Activated naive CD4-positive, alpha-beta T cell treated with anti-CD3 and anti-CD28 coated beads, Interleukin-2, amount 10 ng/mL, durations not matched to agents 7 days and 5 days (primary cell): ENCODE results near the gene TRIM9.
A peak's percentile ranks its signal among the peaks of the same experiment; 100 is the strongest.
"Not testable (repeated sequence)": the region's sequence is repeated elsewhere in the genome, so short reads cannot be mapped to it uniquely, and the experiment has no call there.

Experiments
- CTCF ChIA-PET: fragments of 350-600 bp; sonication (Branson Sonifier 250); formaldehyde crosslinking; loops from one replicate; lab custom pipeline; 2021; ENCODE audit warnings: antibody characterized with exemption; lab: Charles Lee
- DNase-seq: peaks from one replicate; pipeline ENCODE4 v3.0.0-alpha.2; 2020
- H3K27ac Mint-ChIP-seq: one replicate; pipeline ENCODE4 v1.8.0; 2021; ENCODE audit warnings: mild to moderate bottlenecking, moderate library complexity, mixed read lengths
- H3K27me3 Mint-ChIP-seq: one replicate; pipeline ENCODE4 v1.8.0; 2021; ENCODE audit warnings: mild to moderate bottlenecking, mixed read lengths
- H3K36me3 Mint-ChIP-seq: one replicate; pipeline ENCODE4 v1.8.0; 2021; ENCODE audit warnings: mixed read lengths
- H3K4me1 Mint-ChIP-seq: one replicate; pipeline ENCODE4 v1.8.0; 2021; ENCODE audit warnings: mixed read lengths
- H3K4me3 Mint-ChIP-seq: one replicate; pipeline ENCODE4 v1.8.0; 2021; ENCODE audit warnings: mild to moderate bottlenecking, moderate library complexity, mixed read lengths
- H3K9me3 Mint-ChIP-seq: one replicate; pipeline ENCODE4 v1.8.0; 2021; ENCODE audit warnings: mixed read lengths

The TRIM9 gene

GRCh38 chr14:50943943-50944646 lies 150.8 kb downstream of the TRIM9 start, which contains the start of gene PYGL:
TSS of gene PYGL (minus strand) at chr14:50944483. CDS start at chr14:50944403, 80 bp downstream.
- Mint-ChIP-seq H3K9me3 (no peaks in the 10 kb centered on the region), H3K4me1 (peaks cover 15% of the 10 kb centered on the region), H3K27me3 (peaks cover 60% of the 10 kb centered on the region), H3K27ac (no peak within 1 kb of the TSS), H3K36me3 (peaks cover 2% of the 10 kb centered on the region), H3K4me3 (peak within 1 kb of the TSS; percentile 71)
- peak; percentile 46 for DNase-seq
- CTCF ChIA-PET, result interaction anchor here (1.1 kb wide), 1 partner anchor 15 kb away, joined by 4 read pairs; no protein-coding TSS in a partner anchor

GRCh38 chr14:50943261-50943942 lies 151.5 kb downstream of the TRIM9 start:
- Mint-ChIP-seq H3K4me1 (peaks cover 15% of the 10 kb centered on the region), H3K27me3 (peaks cover 60% of the 10 kb centered on the region), H3K4me3 (peak overlapping the region; percentile 49), H3K9me3 (no peaks in the 10 kb centered on the region), H3K36me3 (peaks cover 2% of the 10 kb centered on the region), H3K27ac (no peak overlapping the region)
- CTCF ChIA-PET, result no interaction called here
- DNase-seq, result no peak

GRCh38 chr14:50941638-50942037 lies 153.3 kb downstream of the TRIM9 start:
- not testable (repeated sequence) for H3K27ac Mint-ChIP-seq, H3K4me3 Mint-ChIP-seq, H3K9me3 Mint-ChIP-seq, DNase-seq, H3K36me3 Mint-ChIP-seq
- peaks cover 55% of the 10 kb centered on the region for H3K27me3 Mint-ChIP-seq
- CTCF ChIA-PET, result interaction anchor here (0.7 kb wide), 1 partner anchor 23 kb away, joined by 3 read pairs; no protein-coding TSS in a partner anchor
- peaks cover 18% of the 10 kb centered on the region for H3K4me1 Mint-ChIP-seq

- no peak for DNase-seq
- Mint-ChIP-seq H3K4me3 (no peak overlapping the region), H3K36me3 (peaks cover 2% of the 10 kb centered on the region), H3K4me1 (peaks cover 18% of the 10 kb centered on the region), H3K27me3 (peaks cover 55% of the 10 kb centered on the region), H3K27ac (no peak overlapping the region), H3K9me3 (no peaks in the 10 kb centered on the region)
- CTCF ChIA-PET, result interaction anchor here (0.7 kb wide), 1 partner anchor 23 kb away, joined by 3 read pairs; no protein-coding TSS in a partner anchor
These were observed 153.8 kb downstream of the TRIM9 start for GRCh38 chr14:50941151-50941550.

- Mint-ChIP-seq H3K27ac (no peak overlapping the region), H3K27me3 (peaks cover 32% of the 10 kb centered on the region), H3K9me3 (no peaks in the 10 kb centered on the region), H3K36me3 (no peaks in the 10 kb centered on the region), H3K4me3 (no peak overlapping the region), H3K4me1 (peaks cover 3% of the 10 kb centered on the region)
- DNase-seq, result no peak
- CTCF ChIA-PET, result no interaction called here
These were observed 157.1 kb downstream of the TRIM9 start for GRCh38 chr14:50937800-50938199.

- CTCF ChIA-PET, result no interaction called here
These were observed 157.6 kb downstream of the TRIM9 start for GRCh38 chr14:50937325-50937724.

GRCh38 chr14:50936882-50937281 lies 158.0 kb downstream of the TRIM9 start:
- H3K9me3 Mint-ChIP-seq, result no peaks in the 10 kb centered on the region
- H3K27ac Mint-ChIP-seq, result no peak overlapping the region
- peaks cover 3% of the 10 kb centered on the region for H3K4me1 Mint-ChIP-seq
- H3K27me3 Mint-ChIP-seq, result peaks cover 28% of the 10 kb centered on the region
- CTCF ChIA-PET, result no interaction called here
- H3K4me3 Mint-ChIP-seq, result no peak overlapping the region
- no peaks in the 10 kb centered on the region for H3K36me3 Mint-ChIP-seq
- DNase-seq, result no peak

More at GRCh38 chr14:50937325-50937724, 157.6 kb downstream of the TRIM9 start:
- no peak overlapping the region for H3K4me3 Mint-ChIP-seq
- no peak overlapping the region for H3K27ac Mint-ChIP-seq
- H3K27me3 Mint-ChIP-seq, result peaks cover 32% of the 10 kb centered on the region
- peaks cover 3% of the 10 kb centered on the region for H3K4me1 Mint-ChIP-seq
- DNase-seq, result no peak
- H3K36me3 Mint-ChIP-seq, result no peaks in the 10 kb centered on the region
- H3K9me3 Mint-ChIP-seq, result no peaks in the 10 kb centered on the region

GRCh38 chr14:50936016-50936340 lies 158.9 kb downstream of the TRIM9 start:
- peaks cover 19% of the 10 kb centered on the region for H3K27me3 Mint-ChIP-seq
- no peak for DNase-seq
- CTCF ChIA-PET, result interaction anchor here (1.7 kb wide), 1 partner anchor 11 kb away, joined by 4 read pairs; no protein-coding TSS in a partner anchor
- H3K4me3 Mint-ChIP-seq, result no peak overlapping the region
- no peak overlapping the region for H3K27ac Mint-ChIP-seq
- no peaks in the 10 kb centered on the region for H3K9me3 Mint-ChIP-seq
- peaks cover 3% of the 10 kb centered on the region for H3K4me1 Mint-ChIP-seq
- H3K36me3 Mint-ChIP-seq, result no peaks in the 10 kb centered on the region

- no peak for DNase-seq
- no peaks in the 10 kb centered on the region for H3K9me3 Mint-ChIP-seq
- H3K27me3 Mint-ChIP-seq, result peaks cover 18% of the 10 kb centered on the region
- H3K4me1 Mint-ChIP-seq, result peaks cover 3% of the 10 kb centered on the region
- no peak overlapping the region for H3K4me3 Mint-ChIP-seq
- CTCF ChIA-PET, result interaction anchor here (1.7 kb wide), 1 partner anchor 10 kb away, joined by 4 read pairs; no protein-coding TSS in a partner anchor
- H3K27ac Mint-ChIP-seq, result no peak overlapping the region
- no peaks in the 10 kb centered on the region for H3K36me3 Mint-ChIP-seq
These were observed 159.5 kb downstream of the TRIM9 start for GRCh38 chr14:50935126-50936015.

GRCh38 chr14:50932592-50933495 lies 162.1 kb downstream of the TRIM9 start:
- Mint-ChIP-seq H3K27me3 (peaks cover 26% of the 10 kb centered on the region), H3K27ac (no peak overlapping the region), H3K36me3 (no peaks in the 10 kb centered on the region), H3K9me3 (no peaks in the 10 kb centered on the region), H3K4me1 (peaks cover 3% of the 10 kb centered on the region), H3K4me3 (no peak overlapping the region)
- DNase-seq, result no peak
- CTCF ChIA-PET, result no interaction called here

- no peaks in the 10 kb centered on the region for H3K36me3 Mint-ChIP-seq
- no peak overlapping the region for H3K4me3 Mint-ChIP-seq
- peaks cover 3% of the 10 kb centered on the region for H3K4me1 Mint-ChIP-seq
- H3K27ac Mint-ChIP-seq, result no peak overlapping the region
- CTCF ChIA-PET, result no interaction called here
- DNase-seq, result no peak
- peaks cover 28% of the 10 kb centered on the region for H3K27me3 Mint-ChIP-seq
- no peaks in the 10 kb centered on the region for H3K9me3 Mint-ChIP-seq
These were observed 162.7 kb downstream of the TRIM9 start for GRCh38 chr14:50932156-50932555.

GRCh38 chr14:50931559-50931958 lies 163.3 kb downstream of the TRIM9 start:
- H3K27me3 Mint-ChIP-seq, result peaks cover 28% of the 10 kb centered on the region
- CTCF ChIA-PET, result no interaction called here
- no peak overlapping the region for H3K27ac Mint-ChIP-seq
- H3K4me3 Mint-ChIP-seq, result no peak overlapping the region
- no peaks in the 10 kb centered on the region for H3K9me3 Mint-ChIP-seq
- H3K36me3 Mint-ChIP-seq, result no peaks in the 10 kb centered on the region
- DNase-seq, result no peak
- no peaks in the 10 kb centered on the region for H3K4me1 Mint-ChIP-seq

- Mint-ChIP-seq H3K4me1 (no peaks in the 10 kb centered on the region), H3K27me3 (peaks cover 21% of the 10 kb centered on the region), H3K4me3 (no peak overlapping the region), H3K36me3 (no peaks in the 10 kb centered on the region), H3K27ac (no peak overlapping the region), H3K9me3 (no peaks in the 10 kb centered on the region)
- no peak for DNase-seq
- CTCF ChIA-PET, result no interaction called here
These were observed 165.4 kb downstream of the TRIM9 start for GRCh38 chr14:50929506-50929905.
